ENCODE data around the gene GPR107.

Gene GPR107

DNA sequence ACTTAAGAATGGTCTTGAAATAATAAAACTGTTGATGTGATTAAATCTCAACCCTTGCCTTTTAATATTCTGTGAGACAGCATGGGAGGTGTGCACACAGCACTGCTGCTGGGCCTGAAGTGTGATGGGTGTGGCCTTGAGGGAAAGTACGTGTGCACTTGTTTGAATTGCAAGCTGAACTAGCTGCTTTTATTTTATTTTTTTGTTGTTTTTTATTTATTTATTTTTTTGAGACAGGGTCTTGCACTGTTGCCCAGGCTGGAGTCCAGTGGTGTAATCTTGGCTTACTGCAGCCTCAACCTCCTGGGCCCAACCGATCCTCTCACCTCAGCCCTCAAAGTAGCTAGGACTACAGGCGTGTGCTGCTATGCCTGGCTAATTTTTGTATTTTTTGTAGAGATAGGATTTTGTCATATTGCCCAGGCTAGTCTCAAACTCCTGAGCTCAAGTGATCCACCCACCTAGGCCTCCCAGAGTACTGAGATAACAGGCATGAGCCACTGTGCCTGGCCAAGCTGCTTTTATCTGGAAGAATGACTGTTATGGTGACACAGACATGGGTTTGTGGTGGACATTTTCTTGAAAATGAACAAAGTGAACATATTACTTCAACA, 58.9 kb downstream of the GPR107 start:
- DNase-seq = no peak

DNA sequence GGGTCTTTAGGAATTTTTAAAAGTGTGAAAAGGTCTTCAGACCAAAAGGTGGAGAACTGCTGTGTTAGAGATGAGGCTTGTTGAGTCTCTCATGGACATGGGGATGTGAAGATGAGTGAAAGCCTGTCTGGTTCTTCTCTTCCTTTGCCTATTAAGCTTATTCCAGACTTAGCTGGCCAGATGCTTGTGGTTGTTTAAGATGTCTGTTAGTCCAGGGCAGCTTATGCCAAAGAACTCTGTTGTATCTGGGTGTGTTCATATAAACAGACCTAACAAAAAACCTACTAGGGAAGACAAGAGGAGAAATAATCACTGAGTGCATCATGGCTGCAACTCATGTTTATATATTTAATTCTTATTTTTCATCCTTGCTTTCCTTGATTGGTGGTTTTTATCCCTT, 61.0 kb downstream of the GPR107 start:
- DNase-seq = peak; percentile 77

GRCh38 chr9:130116346-130116745, 62.6 kb downstream of the GPR107 start:
- DNase-seq = no peak

GRCh38 chr9:130117376-130117775, 63.7 kb downstream of the GPR107 start:
- peak; percentile 82 for DNase-seq

GRCh38 chr9:130117816-130118632, 64.3 kb downstream of the GPR107 start:
- peak; percentile 88 for DNase-seq

- DNase-seq = peak; percentile 99
Observed at GRCh38 chr9:130118841-130119518, 65.3 kb downstream of the GPR107 start.

DNA sequence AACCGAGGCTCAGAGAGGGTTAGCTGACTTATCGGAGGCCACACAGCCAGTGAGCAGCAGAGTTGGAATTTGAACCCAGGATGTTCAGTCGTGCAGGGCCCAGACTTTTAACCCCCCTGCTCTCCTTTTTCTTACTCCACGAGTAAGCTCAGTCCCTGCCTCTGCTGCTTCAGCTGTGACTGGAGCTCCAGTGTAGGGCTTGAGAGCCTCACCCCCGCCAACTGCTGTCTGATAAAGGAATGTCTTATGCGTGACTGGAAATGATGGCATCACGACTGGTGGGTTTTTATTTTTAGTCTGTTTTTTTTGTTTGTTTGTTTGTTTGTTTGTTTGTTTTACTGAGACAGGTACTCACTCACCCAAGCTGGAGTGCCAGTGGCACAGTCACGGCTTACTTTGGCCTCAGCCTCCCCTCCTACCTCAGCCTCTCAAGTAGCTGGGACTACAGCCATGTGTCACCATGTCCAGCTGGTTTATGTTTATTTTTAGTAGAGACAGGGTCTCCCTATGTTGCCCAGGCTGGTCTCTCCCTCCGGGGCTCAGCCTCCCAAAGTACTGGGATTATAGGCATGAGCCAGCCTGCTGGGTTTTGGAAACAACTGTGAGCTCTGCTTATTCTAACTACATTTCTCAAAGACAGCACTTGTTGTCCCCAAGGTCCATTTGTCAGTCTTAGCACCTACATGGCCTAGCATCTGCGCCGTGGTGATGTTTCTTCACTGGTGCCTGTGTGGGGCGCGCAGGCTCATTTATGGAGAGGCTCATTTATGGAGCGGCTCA, 66.0 kb downstream of the GPR107 start:
- peak; percentile 73 for DNase-seq

DNA sequence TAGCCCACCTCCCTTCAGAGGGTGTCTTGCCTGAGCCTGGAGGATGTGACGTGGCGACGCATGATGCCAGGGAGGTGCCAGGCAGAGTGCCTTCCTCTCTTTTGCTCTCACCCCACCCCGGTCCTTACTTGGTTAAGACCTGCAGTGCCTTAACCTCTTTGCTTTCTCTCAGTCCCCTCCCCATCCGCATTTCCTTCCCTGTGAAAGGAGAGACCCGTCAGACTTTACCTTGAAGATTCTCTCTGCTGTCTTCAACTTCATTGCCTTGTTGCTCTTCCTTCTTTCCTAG, 66.5 kb downstream of the GPR107 start:
- no peak for DNase-seq

DNA sequence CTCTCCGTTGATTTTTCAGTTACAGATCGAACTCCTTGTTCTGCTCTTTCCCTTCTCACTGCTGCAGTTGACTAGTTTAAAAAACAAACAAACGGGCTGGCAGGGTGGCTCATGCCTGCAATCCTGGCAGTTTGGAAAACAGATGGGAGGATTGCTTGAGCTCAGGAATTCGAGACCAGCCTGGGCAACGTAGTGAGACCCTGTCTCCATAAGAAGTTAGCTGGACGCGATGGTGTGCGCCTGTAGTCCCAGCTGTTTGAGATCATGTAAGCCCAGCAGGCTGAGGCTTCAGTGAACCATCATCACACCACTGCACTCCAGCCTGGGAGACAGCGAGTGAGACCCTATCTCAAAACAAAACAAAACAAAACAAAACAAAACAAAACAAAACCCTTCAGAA, 67.1 kb downstream of the GPR107 start:
- peak; percentile 34 for DNase-seq

GRCh38 chr9:130122456-130122855, 68.8 kb downstream of the GPR107 start:
- DNase-seq = no peak

GRCh38 chr9:130124085-130124860, 70.6 kb downstream of the GPR107 start:
- no peak for DNase-seq

DNA sequence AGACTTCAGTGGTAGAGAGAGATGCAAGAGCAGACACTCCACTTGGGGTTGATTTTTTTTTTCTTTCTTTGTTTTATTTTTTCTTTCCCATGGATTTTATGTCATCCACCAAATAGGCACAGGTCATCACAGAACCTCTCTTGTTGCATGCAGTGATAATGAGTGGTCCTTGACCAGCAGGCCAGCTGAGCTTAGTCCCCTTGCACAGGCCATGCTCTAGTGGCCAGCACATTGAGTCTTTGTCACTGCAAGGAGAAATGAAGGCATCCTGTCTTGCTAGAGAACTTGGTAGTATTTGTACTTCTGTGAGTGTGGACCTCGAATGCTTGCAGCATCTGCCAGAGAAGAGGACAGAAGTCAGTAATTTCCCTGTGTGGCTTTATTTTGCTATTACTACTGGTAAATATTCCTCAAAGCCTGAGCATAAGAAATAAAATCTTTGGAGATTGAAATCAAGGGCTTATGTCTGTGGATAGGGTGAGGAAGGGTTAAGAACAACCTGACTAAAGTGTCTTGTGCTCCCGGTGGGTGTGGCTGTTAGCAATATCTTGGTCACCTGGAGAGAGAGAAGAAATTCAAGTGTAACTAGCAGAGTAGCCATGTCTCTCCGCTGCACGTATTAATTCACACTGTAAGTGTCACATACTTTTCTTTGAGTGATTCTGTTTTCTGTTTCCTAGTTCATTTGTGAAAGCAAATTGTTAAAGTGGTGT, 73.2 kb downstream of the GPR107 start:
- no peak for DNase-seq

- DNase-seq = no peak
Observed at GRCh38 chr9:130128251-130128650, 74.5 kb downstream of the GPR107 start.

GRCh38 chr9:130128733-130129431, 75.2 kb downstream of the GPR107 start:
- DNase-seq = no peak

DNA sequence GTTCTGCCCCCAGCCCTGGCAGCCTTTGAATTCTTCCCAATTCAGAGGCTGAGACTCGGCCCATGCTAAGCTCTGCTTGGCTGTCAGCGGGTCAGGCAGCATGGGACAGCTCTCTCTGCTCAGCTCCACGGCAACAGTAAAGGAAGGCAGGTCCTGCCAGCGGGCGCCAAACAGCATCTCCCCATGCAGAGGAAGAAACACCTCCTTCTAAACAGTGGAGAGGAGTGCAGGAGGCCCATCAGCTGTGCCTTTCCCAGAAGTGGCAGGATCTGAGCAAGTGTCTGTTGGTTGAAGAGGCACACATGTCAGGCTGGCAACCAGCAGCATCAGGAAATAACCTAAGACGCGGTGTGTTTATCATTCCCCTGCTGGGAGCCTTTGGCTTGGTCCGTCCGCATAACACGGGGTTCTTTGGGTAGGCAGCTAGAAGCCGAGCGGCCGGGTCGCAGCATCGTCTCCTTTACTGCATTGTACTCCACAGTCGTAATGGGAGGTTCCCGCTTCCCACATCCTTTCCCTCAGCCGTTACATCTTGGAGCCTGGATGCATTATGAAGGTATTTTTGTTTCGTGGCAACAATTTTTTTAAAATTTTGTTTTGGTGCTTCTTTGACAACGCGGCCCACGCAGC, 75.8 kb downstream of the GPR107 start:
- no peak for DNase-seq

DNA sequence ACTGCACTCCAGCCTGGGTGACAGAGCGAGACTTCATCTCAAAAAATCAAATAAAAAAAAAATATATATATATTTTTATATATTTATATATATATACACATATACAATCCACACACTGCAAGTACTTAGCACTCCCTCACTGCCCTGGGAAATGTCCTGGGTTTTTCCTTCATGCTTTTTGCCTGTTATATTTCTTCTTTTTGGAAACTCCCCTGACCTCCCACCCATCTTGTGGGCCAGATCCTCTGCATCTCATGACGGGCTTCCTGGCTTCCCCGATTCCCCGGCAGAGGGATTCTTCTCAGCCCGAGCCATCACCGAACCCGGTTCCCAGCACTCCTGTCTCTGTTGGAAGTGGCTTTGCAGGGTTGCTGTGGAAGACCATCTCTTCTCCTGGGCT, 79.0 kb downstream of the GPR107 start:
- no peak for DNase-seq

GRCh38 chr9:130137081-130137640, 83.5 kb downstream of the GPR107 start:
- no peak for DNase-seq

- DNase-seq = no peak
Observed at GRCh38 chr9:130137641-130138081, 84.0 kb downstream of the GPR107 start.

- DNase-seq = peak; percentile 22
Observed at GRCh38 chr9:130138171-130138653, 84.5 kb downstream of the GPR107 start.

DNA sequence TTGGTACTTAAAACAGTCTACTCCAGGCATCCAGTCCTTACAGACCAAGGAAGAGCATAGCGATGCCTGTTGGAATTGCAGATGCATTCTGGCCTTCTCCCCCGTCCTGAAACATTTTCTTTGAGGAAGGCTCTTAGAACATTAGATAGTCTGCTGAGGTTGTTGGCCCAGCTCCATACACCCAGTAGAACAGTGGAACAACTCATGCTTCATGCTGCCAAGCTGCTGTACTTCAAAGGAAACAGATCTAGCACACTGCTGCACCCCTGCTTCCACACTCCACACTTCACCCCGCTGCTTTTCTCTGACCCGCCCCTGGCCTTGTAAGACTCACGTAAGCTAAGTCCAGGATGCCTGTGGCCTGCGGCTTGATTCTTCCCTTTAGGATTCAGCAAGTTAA, 85.1 kb downstream of the GPR107 start:
- no peak for DNase-seq
